Measurements from ENCODE around the gene TTLL1.
A peak's percentile ranks its signal among the peaks of the same experiment; 100 is the strongest.

TTLL1 gene

GRCh38 chr22:43018615-43019014 is 70.6 kb downstream of the TTLL1 start:
- TF ChIP-seq FOXP2 (optimal IDR thresholded peaks at IDR 0.05; ENCODE audit: borderline replicate concordance, extremely low read depth, extremely low read length, insufficient read depth) (no peak), SIN3A (IDR thresholded peaks at IDR 0.05; ENCODE audit: borderline replicate concordance, insufficient read depth, low read length) (no peak), TAF1 (IDR thresholded peaks at IDR 0.05; ENCODE audit: borderline replicate concordance, insufficient read depth, low read length) (no peak), POLR2AphosphoS5 (IDR thresholded peaks at IDR 0.05; ENCODE audit: low read depth, low read length) (no peak)
- TF ChIP-seq, protein P1, sequence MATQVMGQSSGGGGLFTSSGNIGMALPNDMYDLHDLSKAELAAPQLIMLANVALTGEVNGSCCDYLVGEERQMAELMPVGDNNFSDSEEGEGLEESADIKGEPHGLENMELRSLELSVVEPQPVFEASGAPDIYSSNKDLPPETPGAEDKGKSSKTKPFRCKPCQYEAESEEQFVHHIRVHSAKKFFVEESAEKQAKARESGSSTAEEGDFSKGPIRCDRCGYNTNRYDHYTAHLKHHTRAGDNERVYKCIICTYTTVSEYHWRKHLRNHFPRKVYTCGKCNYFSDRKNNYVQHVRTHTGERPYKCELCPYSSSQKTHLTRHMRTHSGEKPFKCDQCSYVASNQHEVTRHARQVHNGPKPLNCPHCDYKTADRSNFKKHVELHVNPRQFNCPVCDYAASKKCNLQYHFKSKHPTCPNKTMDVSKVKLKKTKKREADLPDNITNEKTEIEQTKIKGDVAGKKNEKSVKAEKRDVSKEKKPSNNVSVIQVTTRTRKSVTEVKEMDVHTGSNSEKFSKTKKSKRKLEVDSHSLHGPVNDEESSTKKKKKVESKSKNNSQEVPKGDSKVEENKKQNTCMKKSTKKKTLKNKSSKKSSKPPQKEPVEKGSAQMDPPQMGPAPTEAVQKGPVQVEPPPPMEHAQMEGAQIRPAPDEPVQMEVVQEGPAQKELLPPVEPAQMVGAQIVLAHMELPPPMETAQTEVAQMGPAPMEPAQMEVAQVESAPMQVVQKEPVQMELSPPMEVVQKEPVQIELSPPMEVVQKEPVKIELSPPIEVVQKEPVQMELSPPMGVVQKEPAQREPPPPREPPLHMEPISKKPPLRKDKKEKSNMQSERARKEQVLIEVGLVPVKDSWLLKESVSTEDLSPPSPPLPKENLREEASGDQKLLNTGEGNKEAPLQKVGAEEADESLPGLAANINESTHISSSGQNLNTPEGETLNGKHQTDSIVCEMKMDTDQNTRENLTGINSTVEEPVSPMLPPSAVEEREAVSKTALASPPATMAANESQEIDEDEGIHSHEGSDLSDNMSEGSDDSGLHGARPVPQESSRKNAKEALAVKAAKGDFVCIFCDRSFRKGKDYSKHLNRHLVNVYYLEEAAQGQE (IDR thresholded peaks at IDR 0.05; ENCODE audit: insufficient read depth in 1 of 2, low read depth in 2 of 2, low read length in 2 of 2), result no peak

- TF ChIP-seq TAF1 (IDR thresholded peaks at IDR 0.05; ENCODE audit: borderline replicate concordance, insufficient read depth, low read length) (no peak), SIN3A (IDR thresholded peaks at IDR 0.05; ENCODE audit: borderline replicate concordance, insufficient read depth, low read length) (no peak), FOXP2 (optimal IDR thresholded peaks at IDR 0.05; ENCODE audit: borderline replicate concordance, extremely low read depth, extremely low read length, insufficient read depth) (no peak), POLR2AphosphoS5 (IDR thresholded peaks at IDR 0.05; ENCODE audit: low read depth, low read length) (no peak)
- TF ChIP-seq, protein P1 (IDR thresholded peaks at IDR 0.05; ENCODE audit: insufficient read depth in 1 of 2, low read depth in 2 of 2, low read length in 2 of 2), result no peak
These were observed 71.4 kb downstream of the TTLL1 start for GRCh38 chr22:43017525-43018460.

GRCh38 chr22:43015677-43016042 is 73.5 kb downstream of the TTLL1 start:
- TF ChIP-seq POLR2AphosphoS5 (IDR thresholded peaks at IDR 0.05; ENCODE audit: low read depth, low read length) (no peak), SIN3A (IDR thresholded peaks at IDR 0.05; ENCODE audit: borderline replicate concordance, insufficient read depth, low read length) (no peak), FOXP2 (optimal IDR thresholded peaks at IDR 0.05; ENCODE audit: borderline replicate concordance, extremely low read depth, extremely low read length, insufficient read depth) (no peak), TAF1 (IDR thresholded peaks at IDR 0.05; ENCODE audit: borderline replicate concordance, insufficient read depth, low read length) (no peak)
- TF ChIP-seq, protein P1 (IDR thresholded peaks at IDR 0.05; ENCODE audit: insufficient read depth in 1 of 2, low read depth in 2 of 2, low read length in 2 of 2), result no peak

DNA sequence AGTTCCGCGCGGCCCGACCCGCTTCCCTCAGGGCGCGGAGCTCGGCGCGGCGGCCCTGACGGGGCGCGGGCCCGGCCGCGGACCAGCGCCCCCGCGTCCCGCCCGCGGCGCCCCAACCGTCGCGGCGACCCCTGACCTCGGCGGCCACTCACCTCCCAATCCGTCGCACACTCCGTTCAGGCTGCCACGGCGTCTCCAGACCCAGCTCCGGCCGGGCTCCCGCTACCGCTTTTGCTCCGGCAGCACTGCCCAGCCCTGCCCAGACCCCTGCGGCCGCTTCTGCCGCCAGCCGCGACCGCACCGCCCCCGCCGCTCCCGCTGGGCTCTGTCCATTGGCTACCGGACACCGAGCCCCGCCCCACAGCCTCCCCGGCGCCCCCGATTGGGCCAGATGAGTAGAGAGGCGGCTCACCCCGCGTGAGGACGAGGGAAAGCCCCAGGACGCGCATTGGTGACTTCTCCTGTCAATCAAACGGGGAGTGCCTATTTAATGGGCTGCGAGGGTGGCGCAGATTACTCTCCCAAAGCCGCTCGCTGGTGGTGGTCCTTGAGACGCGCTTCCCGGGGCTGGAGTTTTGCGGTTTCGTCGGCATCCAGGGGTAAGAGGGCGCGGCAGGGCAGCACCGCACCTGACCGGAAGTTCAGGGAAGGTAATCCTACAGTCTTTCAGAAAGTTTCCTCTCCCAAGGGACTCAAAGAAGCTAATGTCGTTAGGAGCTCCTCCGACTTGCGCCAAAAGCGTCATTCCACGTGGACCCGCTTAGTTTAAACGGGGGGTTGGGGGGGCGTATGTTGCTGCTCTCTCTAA is 74.1 kb downstream of the TTLL1 start, which contains the start of gene PACSIN2:
Gene PACSIN2, minus strand, starts transcription at position 281 of the 808 bp plus-strand sequence. CDS start 103,069 bp downstream, outside the sequence.
- TF ChIP-seq TAF1 (IDR thresholded peaks at IDR 0.05; ENCODE audit: borderline replicate concordance, insufficient read depth, low read length) (peak; percentile 95; the same call in 1 of the 2 replicates), FOXP2 (optimal IDR thresholded peaks at IDR 0.05; ENCODE audit: borderline replicate concordance, extremely low read depth, extremely low read length, insufficient read depth) (no peak), SIN3A (IDR thresholded peaks at IDR 0.05; ENCODE audit: borderline replicate concordance, insufficient read depth, low read length) (no peak), POLR2AphosphoS5 (IDR thresholded peaks at IDR 0.05; ENCODE audit: low read depth, low read length) (peak; percentile 91)
- TF ChIP-seq, protein P1 (IDR thresholded peaks at IDR 0.05; ENCODE audit: insufficient read depth in 1 of 2, low read depth in 2 of 2, low read length in 2 of 2), result no peak

All from PFSK-1 (cell line).